K562 (cell line): ENCODE data around the gene RBM27. TPM values are rescaled to one million over a fixed set of nuclear protein-coding genes. Genes with fewer than 3 reads are reported as not detected.

Source experiments
- ELK3 ChIP-seq: fragments of 450-650 bp; formaldehyde crosslinking; IDR thresholded peaks from 2 replicates; pipeline ENCODE4 v1.4.0; 2020; ENCODE audit warnings: mild to moderate bottlenecking
- HDAC6 ChIP-seq: IDR thresholded peaks from 2 replicates; pipeline ENCODE4 v1.6.1; 2012; ENCODE audit warnings: low read depth, mild to moderate bottlenecking, control low read depth, inconsistent platforms, low read length, moderate library complexity
- HMG20A ChIP-seq: fragments of 450-650 bp; formaldehyde crosslinking; conservative IDR thresholded peaks from 2 replicates; pipeline ENCODE4 v1.4.0; 2020; ENCODE audit warnings: mild to moderate bottlenecking, mixed read lengths
- JUN ChIP-seq, 2 experiments: sonication (generic) in 1 of 2; formaldehyde crosslinking in 1 of 2; IDR thresholded peaks; 2 replicates each; pipeline versions ENCODE4 v1.6.1 to v1.8.0; 2012 to 2022; ENCODE audit warnings: borderline replicate concordance in 2 of 2, mild to moderate bottlenecking in 2 of 2, improper control_type of control experiment in 1 of 2, low read depth in 1 of 2, low read length in 1 of 2, missing genetic modification reagents in 1 of 2
- MLLT1 ChIP-seq, 2 experiments: fragments of 450-650 bp; IDR thresholded peaks; 2 replicates each; pipeline ENCODE4 v1.6.1; 2016
- MYC ChIP-seq, 2 experiments: fragments of 250-450 bp in 1 of 2; sonication (Bioruptor Pico) in 1 of 2; IDR thresholded peaks; 2 replicates each; pipeline versions ENCODE4 v1.5.1 to v1.6.1; 2012 to 2021; ENCODE audit warnings: low read depth in 2 of 2, borderline replicate concordance in 1 of 2, improper control_type of control experiment in 1 of 2, low read length in 1 of 2, mild to moderate bottlenecking in 1 of 2, moderate library complexity in 1 of 2
- POLR2AphosphoS5 ChIP-seq: IDR thresholded peaks from 2 replicates; pipeline ENCODE4 v1.6.1; 2011; ENCODE audit warnings: mild to moderate bottlenecking, low read depth, low read length, moderate library complexity; ENCODE audit not compliant: control insufficient read depth, insufficient read depth
- RNF219 ChIP-seq: fragments of 250-450 bp; sonication (Bioruptor Pico); IDR thresholded peaks from 2 replicates; pipeline ENCODE4 v1.5.0; 2022; ENCODE audit warnings: mild to moderate bottlenecking
- SMARCA5 ChIP-seq: fragments of 450-650 bp; IDR thresholded peaks from 2 replicates; pipeline ENCODE4 v1.6.1; 2016
- SMARCB1 ChIP-seq: IDR thresholded peaks from 2 replicates; pipeline ENCODE4 v1.6.1; 2011; ENCODE audit warnings: improper control_type of control experiment, low read depth; ENCODE audit not compliant: insufficient read length
- SMARCE1 ChIP-seq: fragments of 450-650 bp; IDR thresholded peaks from 2 replicates; pipeline ENCODE4 v1.7.1; 2016; ENCODE audit warnings: mild to moderate bottlenecking
- TEAD1 ChIP-seq, 2 experiments: fragments of 450-650 bp in 1 of 2; sonication (generic) in 1 of 2; formaldehyde crosslinking; IDR thresholded peaks; 2 replicates each; pipeline versions ENCODE4 v1.4.0 to v1.8.0; 2020 to 2022; ENCODE audit warnings: mild to moderate bottlenecking in 2 of 2, missing genetic modification reagents in 1 of 2
- ZNF212 ChIP-seq: fragments of 450-650 bp; formaldehyde crosslinking; IDR thresholded peaks from 2 replicates; pipeline ENCODE4 v1.4.0; 2020; ENCODE audit warnings: mild to moderate bottlenecking
- polyA plus RNA-seq, 8 experiments: library from polyadenylated mRNA; depleted of rRNA in 4 of 8; stranded (reverse) in 5 of 8; unstranded in 3 of 8; fragments of >200 nt; fragmentation: Nextera tagmentation in 2 of 8; fragmentation: Illumina TruSeq in 1 of 8; extraction: Ambion mirVana in 2 of 8; extraction: Trizol in 1 of 8; gene quantifications; 2 replicates each; pipeline versions ENCODE4 v1.2.1 to v1.2.3, GENCODE V29; 2011 to 2014; ENCODE audit warnings: inconsistent platforms in 1 of 8, missing spikeins in 1 of 8
- total RNA-seq, 7 experiments: library from RNA; depleted of rRNA in 6 of 7; stranded (reverse); fragments of >200 nt in 6 of 7; fragmentation: Illumina TruSeq in 2 of 7; extraction: Trizol in 2 of 7; gene quantifications; 2 replicates each; pipeline versions ENCODE4 v1.2.1 to v1.2.3, GENCODE V29; 2011 to 2021; ENCODE audit warnings: low replicate concordance in 1 of 7
- TF ChIP-seq, protein P1 (sequence below): fragments of 250-450 bp; sonication (Bioruptor Pico); IDR thresholded peaks from 2 replicates; pipeline ENCODE4 v1.8.0; 2021; ENCODE audit warnings: moderate library complexity, mild to moderate bottlenecking, inconsistent platforms
- TF ChIP-seq, protein P2 (sequence below): conservative IDR thresholded peaks from 2 replicates; pipeline ENCODE4 v1.6.1; 2011; ENCODE audit warnings: low read depth, mild to moderate bottlenecking, low read length; ENCODE audit not compliant: control insufficient read depth
- TF ChIP-seq, protein P3 (sequence below): fragments of 250-450 bp; sonication (Bioruptor Pico); IDR thresholded peaks from 2 replicates; pipeline ENCODE4 v1.4.0; 2020; ENCODE audit warnings: mild to moderate bottlenecking, moderate library complexity

Gene RBM27
- total and polyA plus RNA-seq, 9 of the 15 experiments (the other 6 are each of a cell fraction or from before 2014, with no cell fraction given), result 5.3 to 45.4 (median 29.1) TPM

GRCh38 chr5:146213210-146213826 is 9.9 kb downstream of the RBM27 start (continued):
- TF ChIP-seq, protein P1, sequence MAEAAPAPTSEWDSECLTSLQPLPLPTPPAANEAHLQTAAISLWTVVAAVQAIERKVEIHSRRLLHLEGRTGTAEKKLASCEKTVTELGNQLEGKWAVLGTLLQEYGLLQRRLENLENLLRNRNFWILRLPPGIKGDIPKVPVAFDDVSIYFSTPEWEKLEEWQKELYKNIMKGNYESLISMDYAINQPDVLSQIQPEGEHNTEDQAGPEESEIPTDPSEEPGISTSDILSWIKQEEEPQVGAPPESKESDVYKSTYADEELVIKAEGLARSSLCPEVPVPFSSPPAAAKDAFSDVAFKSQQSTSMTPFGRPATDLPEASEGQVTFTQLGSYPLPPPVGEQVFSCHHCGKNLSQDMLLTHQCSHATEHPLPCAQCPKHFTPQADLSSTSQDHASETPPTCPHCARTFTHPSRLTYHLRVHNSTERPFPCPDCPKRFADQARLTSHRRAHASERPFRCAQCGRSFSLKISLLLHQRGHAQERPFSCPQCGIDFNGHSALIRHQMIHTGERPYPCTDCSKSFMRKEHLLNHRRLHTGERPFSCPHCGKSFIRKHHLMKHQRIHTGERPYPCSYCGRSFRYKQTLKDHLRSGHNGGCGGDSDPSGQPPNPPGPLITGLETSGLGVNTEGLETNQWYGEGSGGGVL, result no peak
- TF ChIP-seq POLR2AphosphoS5, result no peak
- TF ChIP-seq MLLT1 (IDR thresholded peaks at IDR 0.05), result no peak
- no peak for TF ChIP-seq ZNF212 (CRISPR knock-in tag)
- no peak for TF ChIP-seq HMG20A (CRISPR knock-in tag)
- TF ChIP-seq, protein P2, sequence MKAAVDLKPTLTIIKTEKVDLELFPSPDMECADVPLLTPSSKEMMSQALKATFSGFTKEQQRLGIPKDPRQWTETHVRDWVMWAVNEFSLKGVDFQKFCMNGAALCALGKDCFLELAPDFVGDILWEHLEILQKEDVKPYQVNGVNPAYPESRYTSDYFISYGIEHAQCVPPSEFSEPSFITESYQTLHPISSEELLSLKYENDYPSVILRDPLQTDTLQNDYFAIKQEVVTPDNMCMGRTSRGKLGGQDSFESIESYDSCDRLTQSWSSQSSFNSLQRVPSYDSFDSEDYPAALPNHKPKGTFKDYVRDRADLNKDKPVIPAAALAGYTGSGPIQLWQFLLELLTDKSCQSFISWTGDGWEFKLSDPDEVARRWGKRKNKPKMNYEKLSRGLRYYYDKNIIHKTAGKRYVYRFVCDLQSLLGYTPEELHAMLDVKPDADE, result no peak
- no peak for TF ChIP-seq TEAD1 (CRISPR knock-in tag; IDR thresholded peaks at IDR 0.05)
- TF ChIP-seq ELK3, result no peak
- TF ChIP-seq SMARCE1, result 0 out of 2 replicates have a peak, but pooled peaks have one; percentile 14
- no peak for TF ChIP-seq SMARCB1
- TF ChIP-seq RNF219, result no peak
- TF ChIP-seq SMARCA5, result no peak
- TF ChIP-seq MYC (IDR thresholded peaks at IDR 0.05; ENCODE audit: low read depth, low read length), result no peak
- no peak for TF ChIP-seq MYC (CRISPR knock-in tag; IDR thresholded peaks at IDR 0.05; ENCODE audit: borderline replicate concordance, low read depth)
- TF ChIP-seq, protein P3, sequence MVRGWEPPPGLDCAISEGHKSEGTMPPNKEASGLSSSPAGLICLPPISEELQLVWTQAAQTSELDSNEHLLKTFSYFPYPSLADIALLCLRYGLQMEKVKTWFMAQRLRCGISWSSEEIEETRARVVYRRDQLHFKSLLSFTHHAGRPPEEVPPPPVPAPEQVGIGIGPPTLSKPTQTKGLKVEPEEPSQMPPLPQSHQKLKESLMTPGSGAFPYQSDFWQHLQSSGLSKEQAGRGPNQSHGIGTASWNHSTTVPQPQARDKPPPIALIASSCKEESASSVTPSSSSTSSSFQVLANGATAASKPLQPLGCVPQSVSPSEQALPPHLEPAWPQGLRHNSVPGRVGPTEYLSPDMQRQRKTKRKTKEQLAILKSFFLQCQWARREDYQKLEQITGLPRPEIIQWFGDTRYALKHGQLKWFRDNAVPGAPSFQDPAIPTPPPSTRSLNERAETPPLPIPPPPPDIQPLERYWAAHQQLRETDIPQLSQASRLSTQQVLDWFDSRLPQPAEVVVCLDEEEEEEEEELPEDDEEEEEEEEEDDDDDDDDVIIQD (CRISPR knock-in tag), result no peak
- TF ChIP-seq HDAC6, result no peak
- TF ChIP-seq JUN (IDR thresholded peaks at IDR 0.05; ENCODE audit: borderline replicate concordance, low read depth, low read length), result no peak
- no peak for TF ChIP-seq JUN (CRISPR knock-in tag; IDR thresholded peaks at IDR 0.05; ENCODE audit: borderline replicate concordance)
